ENCODE results near the gene CREG2.

CREG2 gene, protein sequence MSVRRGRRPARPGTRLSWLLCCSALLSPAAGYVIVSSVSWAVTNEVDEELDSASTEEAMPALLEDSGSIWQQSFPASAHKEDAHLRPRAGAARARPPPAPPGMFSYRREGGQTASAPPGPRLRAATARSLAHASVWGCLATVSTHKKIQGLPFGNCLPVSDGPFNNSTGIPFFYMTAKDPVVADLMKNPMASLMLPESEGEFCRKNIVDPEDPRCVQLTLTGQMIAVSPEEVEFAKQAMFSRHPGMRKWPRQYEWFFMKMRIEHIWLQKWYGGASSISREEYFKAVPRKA

DNA sequence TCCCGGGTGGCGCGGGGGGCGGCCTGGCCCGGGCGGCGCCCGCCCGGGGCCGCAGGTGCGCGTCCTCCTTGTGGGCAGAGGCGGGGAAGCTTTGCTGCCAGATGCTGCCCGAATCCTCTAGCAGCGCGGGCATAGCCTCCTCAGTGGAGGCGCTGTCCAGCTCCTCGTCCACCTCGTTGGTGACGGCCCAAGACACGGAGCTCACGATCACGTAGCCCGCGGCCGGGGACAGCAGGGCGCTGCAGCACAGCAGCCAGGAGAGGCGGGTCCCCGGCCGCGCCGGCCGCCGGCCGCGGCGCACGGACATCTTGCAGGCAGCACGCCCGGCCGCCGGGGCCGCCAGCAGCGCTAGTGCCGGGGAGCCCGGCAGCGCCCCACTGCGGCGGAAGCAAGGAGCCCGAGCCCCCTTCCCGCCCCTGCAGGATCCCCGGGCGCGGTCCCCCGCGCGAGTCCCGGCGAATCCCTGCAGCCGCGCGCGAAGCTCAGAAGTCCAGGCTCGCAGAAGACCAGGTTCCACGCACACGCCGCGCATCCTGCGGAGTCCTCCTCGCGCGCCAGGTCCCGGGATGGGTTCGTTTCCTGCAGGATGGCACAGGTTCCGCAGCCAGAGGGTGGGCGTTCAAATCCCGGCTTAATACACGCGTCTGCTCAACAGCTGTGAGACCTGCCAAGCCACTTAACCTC, at the start of gene CREG2:
CREG2 (minus strand) TSS at position 353 of the 684 bp plus-strand sequence; CDS start at position 307, 46 bp downstream.
- DNase-seq (ENCODE audit: low read depth): peak; percentile 66

DNA sequence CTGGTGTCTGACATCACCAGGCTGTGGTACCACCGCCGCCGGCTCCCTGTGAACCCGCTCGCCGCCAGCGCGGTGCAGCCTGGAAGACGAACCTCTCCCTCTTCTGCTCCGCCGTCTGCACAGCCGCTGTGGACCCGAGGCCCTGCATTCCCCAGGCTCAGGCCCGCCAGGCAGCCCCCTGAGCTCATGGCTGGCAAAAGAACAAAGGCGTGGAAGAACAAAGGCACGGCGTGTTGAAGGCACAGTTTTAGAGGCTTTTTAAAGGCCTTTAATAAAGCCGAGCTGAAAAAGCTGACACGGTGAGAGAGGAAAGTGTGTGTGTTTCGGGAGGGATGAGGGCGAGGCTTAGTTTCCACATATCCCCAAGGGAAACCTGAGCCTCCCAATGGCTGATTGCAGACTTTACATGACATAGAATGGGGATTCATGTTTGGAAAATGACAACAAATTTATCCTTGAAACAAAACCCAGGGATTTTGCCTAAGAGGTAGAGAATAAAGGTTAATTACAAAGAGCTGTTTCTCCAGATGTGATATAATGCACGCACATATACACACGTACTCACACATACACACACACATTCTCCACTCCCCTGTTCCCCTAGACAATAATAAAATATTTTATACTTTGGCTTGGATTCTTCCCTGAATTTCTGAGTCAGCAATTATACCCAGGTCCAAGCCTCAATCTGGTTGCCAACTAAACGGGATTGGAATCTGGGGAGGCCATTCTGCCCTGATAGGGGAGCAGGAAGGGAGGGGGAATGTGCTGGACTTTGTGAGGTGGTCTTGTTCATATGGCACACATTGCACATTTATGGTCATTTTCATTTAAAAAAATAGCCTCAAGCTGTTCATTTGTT, 47.9 kb upstream of the CREG2 start:
- DNase-seq (ENCODE audit: low read depth): no peak

DNA sequence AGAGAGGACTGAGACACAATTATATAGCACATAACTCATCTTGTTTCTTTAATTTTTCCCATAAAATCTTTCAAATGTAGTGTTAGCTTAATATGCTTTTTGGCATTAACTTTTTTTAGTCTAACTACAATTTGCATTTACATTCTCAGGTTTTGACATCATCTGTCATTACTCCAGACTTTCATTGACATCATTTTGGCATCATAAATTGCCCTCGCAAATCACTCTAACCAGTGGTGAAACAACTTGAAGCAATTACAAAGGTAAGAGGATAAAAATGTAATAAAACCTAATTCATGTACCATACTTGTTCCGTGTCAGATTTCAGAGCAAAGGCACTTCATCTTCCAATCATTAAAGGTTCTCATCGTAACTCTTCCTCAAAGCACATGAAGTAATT, 46.2 kb upstream of the CREG2 start:
- no peak for DNase-seq (ENCODE audit: low read depth)

- no peak for DNase-seq (ENCODE audit: low read depth)
Observed at GRCh38 chr2:101432411-101433181, 45.3 kb upstream of the CREG2 start.

DNA sequence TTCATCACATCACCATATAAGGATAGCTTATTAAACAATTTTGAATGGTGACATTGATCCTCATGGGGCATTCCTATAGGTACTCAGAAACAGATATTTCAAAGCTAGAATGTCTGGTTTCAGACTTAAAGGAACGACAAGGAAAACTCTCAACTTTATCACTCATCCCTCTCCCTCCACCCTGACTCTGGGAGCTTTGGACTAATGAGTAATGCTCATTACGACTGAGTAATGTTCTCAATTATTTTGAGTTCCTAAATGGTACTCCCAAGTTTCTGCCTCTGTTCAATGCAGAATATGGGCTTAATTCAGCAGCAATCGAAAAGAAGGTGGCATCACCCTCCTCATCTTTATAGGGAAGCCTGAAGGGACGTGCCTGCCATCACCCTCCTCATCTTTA, 44.2 kb upstream of the CREG2 start:
- DNase-seq (ENCODE audit: low read depth): no peak

DNA sequence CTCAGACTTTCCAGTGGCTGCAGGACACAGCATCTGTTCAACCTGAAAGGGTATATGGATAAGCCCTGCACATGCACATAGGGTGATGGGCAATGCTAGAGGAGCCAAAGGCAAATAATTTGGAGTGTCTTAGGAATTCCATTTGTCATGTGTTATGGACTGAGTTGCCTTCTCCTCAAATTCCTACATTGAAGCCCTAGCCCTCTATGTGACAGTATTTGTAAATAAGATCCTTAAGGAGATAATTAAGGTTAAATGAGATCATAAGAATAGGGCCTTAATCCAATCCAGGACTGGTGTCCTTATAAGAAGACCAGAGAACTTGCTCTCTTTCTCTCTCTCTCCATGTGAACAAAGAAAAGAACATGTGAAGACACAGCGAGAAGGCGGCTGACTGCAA, 42.9 kb upstream of the CREG2 start:
- DNase-seq (ENCODE audit: low read depth): no peak

DNA sequence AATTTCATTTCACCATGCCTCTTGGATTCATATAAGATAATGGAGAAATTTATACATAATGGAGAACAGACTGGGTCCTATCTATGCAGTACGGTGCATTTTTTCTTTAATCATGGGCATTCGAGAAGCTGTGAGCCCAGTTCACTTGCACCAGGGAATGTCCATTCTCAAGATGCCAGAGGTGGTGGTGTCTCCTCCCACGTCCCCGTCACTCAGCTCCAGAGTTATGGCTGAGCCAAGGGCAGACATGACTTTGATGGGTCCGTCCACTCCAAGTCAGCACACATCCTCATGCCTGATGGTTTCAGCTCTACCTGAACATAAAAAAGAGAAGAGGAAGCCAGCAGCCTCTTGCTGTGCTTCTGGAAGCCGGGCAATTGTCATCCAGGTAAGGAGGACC, 42.1 kb upstream of the CREG2 start:
- no peak for DNase-seq (ENCODE audit: low read depth)

- no peak for DNase-seq (ENCODE audit: low read depth)
Observed at GRCh38 chr2:101428422-101429176, 41.3 kb upstream of the CREG2 start.

DNA sequence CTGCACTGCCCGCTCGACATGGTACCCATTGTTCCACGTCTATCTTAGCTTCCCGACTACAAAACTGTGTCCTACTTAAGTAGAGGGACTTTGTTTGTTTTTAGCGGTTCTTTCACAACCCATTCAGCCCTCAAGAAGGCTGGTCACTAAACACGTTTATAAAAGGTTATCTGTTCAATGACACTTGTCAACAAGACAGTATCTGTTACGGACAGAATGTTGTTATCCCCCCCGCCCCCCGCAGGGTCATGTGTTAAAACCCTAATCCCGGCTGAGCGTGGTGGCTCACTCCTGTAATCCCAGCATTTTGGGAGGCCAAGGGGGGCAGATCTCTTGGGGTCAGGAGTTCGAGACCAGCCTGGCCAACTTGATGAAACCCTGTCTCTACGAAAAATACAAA, 40.4 kb upstream of the CREG2 start:
- no peak for DNase-seq (ENCODE audit: low read depth)

- DNase-seq (ENCODE audit: low read depth): no peak
Observed at GRCh38 chr2:101427240-101427639, 39.9 kb upstream of the CREG2 start.

- no peak for DNase-seq (ENCODE audit: low read depth)
Observed at GRCh38 chr2:101426822-101427221, 39.5 kb upstream of the CREG2 start.

DNA sequence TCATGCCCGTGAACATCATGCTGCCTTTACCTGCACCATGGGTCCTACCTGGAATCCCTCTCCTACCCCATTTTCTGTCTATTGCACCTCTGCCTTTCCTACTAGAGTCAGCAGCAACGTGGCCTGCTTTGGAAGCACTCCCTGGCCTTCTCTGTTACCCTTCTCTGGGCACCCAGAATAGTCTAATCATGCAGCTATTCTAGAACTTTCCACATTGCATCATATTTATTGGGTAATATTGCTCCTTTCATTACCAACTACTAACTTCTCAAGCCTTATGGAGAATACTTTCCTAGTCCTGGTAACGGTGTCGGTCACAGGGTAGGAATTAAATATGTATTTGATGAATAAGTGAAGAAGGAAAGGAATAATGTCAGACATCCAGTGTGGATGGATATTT, 33.3 kb upstream of the CREG2 start:
- no peak for DNase-seq (ENCODE audit: low read depth)

DNA sequence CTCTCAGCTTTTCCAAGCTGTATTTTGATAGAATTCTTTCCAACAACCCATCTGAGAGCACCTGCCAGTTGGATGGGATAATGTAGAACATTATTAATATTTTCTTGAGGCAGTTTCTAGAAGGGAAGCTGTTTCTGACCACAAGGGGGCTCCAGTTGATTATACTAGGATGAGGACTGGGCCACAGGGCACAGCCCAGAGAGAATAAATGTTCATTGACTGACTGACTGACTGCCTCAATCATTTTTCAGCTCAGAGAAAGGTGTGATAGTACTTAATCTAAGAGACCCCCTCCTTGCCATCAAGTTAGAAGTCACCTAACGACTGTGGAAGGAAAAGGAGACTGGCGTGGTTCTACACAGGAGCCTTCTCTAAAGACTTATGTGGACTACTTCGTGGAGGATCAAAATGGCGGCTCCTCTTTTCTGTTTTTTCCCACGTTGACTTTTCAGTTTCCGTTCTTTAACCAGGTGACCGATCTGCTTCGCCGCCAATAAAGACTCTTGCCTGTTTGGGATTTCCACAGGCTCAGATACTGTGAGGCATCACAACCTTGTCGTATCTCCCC, 31.9 kb upstream of the CREG2 start:
- peak; percentile 15 for DNase-seq (ENCODE audit: low read depth)

- no peak for DNase-seq (ENCODE audit: low read depth)
Observed at GRCh38 chr2:101418460-101419095, 31.3 kb upstream of the CREG2 start.

- DNase-seq (ENCODE audit: low read depth): no peak
Observed at GRCh38 chr2:101416609-101417008, 29.3 kb upstream of the CREG2 start.

- DNase-seq (ENCODE audit: low read depth): no peak
Observed at GRCh38 chr2:101415884-101416283, 28.6 kb upstream of the CREG2 start.

- no peak for DNase-seq (ENCODE audit: low read depth)
Observed at GRCh38 chr2:101415220-101415619, 27.9 kb upstream of the CREG2 start.

- no peak for DNase-seq (ENCODE audit: low read depth)
Observed at GRCh38 chr2:101412092-101412694, 24.9 kb upstream of the CREG2 start.

DNA sequence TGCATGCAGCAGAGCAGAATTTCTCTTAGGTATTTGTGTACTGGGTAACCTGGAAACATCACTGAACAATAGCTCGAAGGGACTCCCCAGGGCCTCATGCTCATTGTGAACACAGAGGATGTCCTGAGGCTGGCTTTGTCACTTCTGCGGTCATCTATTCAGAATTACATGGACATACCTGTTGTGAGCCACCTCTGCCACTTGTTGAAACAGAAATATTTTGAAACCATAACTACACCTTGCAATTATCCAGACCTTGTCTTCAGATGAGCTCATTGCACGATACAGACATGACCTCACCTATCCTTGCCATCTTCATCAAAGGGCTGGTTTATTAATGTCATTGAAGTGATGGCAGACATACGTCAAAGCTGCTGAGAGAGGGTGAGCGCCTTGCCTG, 23.4 kb upstream of the CREG2 start:
- no peak for DNase-seq (ENCODE audit: low read depth)

- no peak for DNase-seq (ENCODE audit: low read depth)
Observed at GRCh38 chr2:101410114-101410513, 22.8 kb upstream of the CREG2 start.

Data from activated T-cell treated with anti-CD3 and anti-CD28 coated beads for 48 hours (primary cell).